Pancreas (tissue), 10 donors: Measurements from ENCODE around the gene CLDN7. TPM values are rescaled to one million over a fixed set of nuclear protein-coding genes. Genes with fewer than 3 reads are reported as not detected.

Experiments used
- ATAC-seq, 4 donors: fragments of 200-7000 bp; cut with Tn5 transposase; one replicate each; pipeline versions ENCODE4 v1.8.0 to v1.9.1; 2020; ENCODE audit warnings: mild to moderate bottlenecking in 4 of 4, moderate library complexity in 4 of 4
- DNase-seq, 6 donors: peaks; one replicate each; pipeline ENCODE4 v3.0.0-alpha.2; 2020
- FAIRE-seq: peaks from 2 replicates; lab custom pipeline; 2012; peaks lifted over from hg19 to GRCh38; lab: Jason Lieb, UNC
- H3K27ac ChIP-seq, 4 donors: fragments of 200-600 bp; sonication (generic); 1 replicate in 3 of 4; 2 replicates in 1 of 4; pipeline versions ENCODE4 v1.5.0 to v1.8.0; 2020
- H3K27me3 ChIP-seq, 4 donors: fragments of 200-600 bp; one replicate each; pipeline ENCODE4 v1.8.0; 2021
- H3K36me3 ChIP-seq, 3 donors: fragments of 200-600 bp; sonication (generic) in 1 of 3; one replicate each; pipeline versions ENCODE4 v1.5.0 to v1.8.0; 2020 to 2021
- H3K4me1 ChIP-seq, 3 donors: fragments of 200-600 bp; one replicate each; pipeline ENCODE4 v1.8.0; 2021
- H3K4me3 ChIP-seq, 4 donors: fragments of 200-600 bp; sonication (generic) in 2 of 4; one replicate each; pipeline versions ENCODE4 v1.5.0 to v1.8.0; 2020 to 2021
- H3K9me3 ChIP-seq, 4 donors: fragments of 200-600 bp; one replicate each; pipeline ENCODE4 v1.8.0; 2021
- CTCF ChIP-seq, 4 donors: fragments of 200-600 bp; sonication (generic) in 3 of 4; IDR thresholded peaks; one replicate each; pipeline versions ENCODE4 v1.5.0 to v1.8.0; 2021; ENCODE audit warnings: antibody characterized with exemption in 4 of 4
- WGBS, 2 donors: extraction: QIAGEN DNeasy Blood & Tissue Kit; methylation state at CpG; one replicate each; pipeline ENCODE4 v1.1.7; 2013; 5-methylcytosine and 5-hydroxymethylcytosine counted together
- intact Hi-C, 3 donors: fragments of 100-400 bp; cut with DNase I; formaldehyde crosslinking; loops; one replicate each; pipeline versions ENCODE4 v1.11.1 to v1.14.2; 2022
- polyA plus RNA-seq, 2 donors: library from polyadenylated mRNA; stranded (reverse); fragments of 200-250 nt; gene quantifications; one replicate each; pipeline ENCODE4 v1.2.3, GENCODE V29; 2013
- total RNA-seq, 6 donors: library from RNA; stranded (reverse); fragmentation: NEBNext Ultra II Directional in 4 of 6; extraction: Animal tissue kit (Norgen Biotek cat#: 25700) in 4 of 6; gene quantifications; one replicate each; pipeline versions ENCODE4 v1.2.1 to v1.2.4, GENCODE V29; 2021 to 2023
- donor health status: healthy with polysubstance abuse.
- donor health status: DM: no; HTN: no; CAD: no; lungs with moderate emphysema.
- donor health status: DM: no; HTN: no; CAD: no.
- donor health status: control.
- donor health status: control.
- donor health status: Bipolar disorder and iron deficiency.
- donor health status: DM: yes; HTN: yes; CAD: no.
- donor health status: DM: no; HTN: no; CAD: no.
- donor health status: DM: no; HTN: no; CAD: no.
- donor health status: DM: yes; HTN: yes; CAD: no.

CLDN7 gene
- total and polyA plus RNA-seq, 8 donors, result 49.1 to 89.7 (median 62.4) TPM

DNA sequence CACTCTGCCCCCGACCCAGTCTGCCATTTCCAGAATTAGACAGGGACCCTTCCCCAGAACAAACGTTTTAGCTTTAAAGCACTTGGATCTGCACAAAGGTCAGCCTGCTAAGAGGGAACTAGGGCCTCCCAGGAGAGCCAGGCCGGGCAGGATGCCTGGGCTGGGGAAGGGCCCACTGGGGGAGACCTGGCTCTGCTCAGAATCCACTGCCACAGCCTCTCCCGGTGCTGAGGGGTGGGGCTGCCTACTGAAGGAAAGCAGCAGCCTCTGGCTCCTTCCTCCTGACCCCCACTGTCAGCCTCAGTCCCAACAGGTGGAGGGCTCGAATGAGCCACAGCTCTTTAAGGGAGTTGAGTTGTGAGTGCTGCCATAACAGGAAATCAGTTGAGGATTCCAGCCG is 30.5 kb upstream of the CLDN7 start:
- WGBS, 2 donors, result 55 to 59% methylated on average over 6 of the region's 6 CpGs
- no peak for TF ChIP-seq CTCF (IDR thresholded peaks at IDR 0.05)
- FAIRE-seq (no peak), DNase-seq (no peak), ATAC-seq (no peak)
- Histone ChIP-seq H3K36me3 (no peaks in the 10 kb centered on the region), H3K4me3 (no peak overlapping the region), H3K9me3 (no peaks in the 10 kb centered on the region), H3K4me1 (peaks cover 0 to 18% (median 13%) of the 10 kb centered on the region in 3 donors), H3K27ac (no peak overlapping the region), H3K27me3 (no peaks in the 10 kb centered on the region)
- intact Hi-C loops, result loop anchor here in 1 of 3 donors (10.0 kb wide), 1 partner anchor 248 kb away; the partner anchor contains the start of gene SLC16A11

- Histone ChIP-seq H3K36me3 (no peaks in the 10 kb centered on the region), H3K4me3 (no peak overlapping the region), H3K27me3 (no peaks in the 10 kb centered on the region), H3K9me3 (no peaks in the 10 kb centered on the region), H3K27ac (no peak overlapping the region), H3K4me1 (peaks cover 0 to 18% (median 13%) of the 10 kb centered on the region in 3 donors)
- ATAC-seq, result no peak
- 73 to 81% methylated on average over 2 of the region's 2 CpGs for WGBS, 2 donors
- intact Hi-C loops, result loop anchor here in 1 of 3 donors (10.0 kb wide), 1 partner anchor 247 kb away; the partner anchor contains the start of gene SLC16A11
- no peak for TF ChIP-seq CTCF (IDR thresholded peaks at IDR 0.05)
- FAIRE-seq, result no peak
- DNase-seq, result no peak
Observed at GRCh38 chr17:7292194-7292593, 29.9 kb upstream of the CLDN7 start.

DNA sequence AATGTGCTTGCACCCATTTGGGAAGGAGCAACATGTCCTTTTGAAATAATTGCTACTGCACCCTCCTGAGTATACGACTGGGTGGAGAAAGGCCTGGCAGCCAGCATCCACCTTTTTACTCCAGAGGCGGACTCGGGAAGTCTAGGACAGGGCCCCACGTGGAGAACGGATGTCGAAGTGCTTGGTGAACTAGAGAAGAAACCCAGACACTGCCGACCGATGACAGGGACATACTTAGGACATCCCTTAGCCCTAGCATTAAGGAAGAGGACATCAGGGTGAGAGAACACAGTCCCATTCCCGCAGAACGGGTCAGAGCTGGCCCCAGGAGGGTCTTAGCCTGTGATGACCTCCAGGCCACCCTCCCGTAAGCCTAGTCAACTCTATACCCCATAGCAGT is 28.4 kb upstream of the CLDN7 start:
- WGBS, 2 donors, result 74 to 81% methylated on average over 11 of the region's 11 CpGs
- Histone ChIP-seq H3K4me3 (no peak overlapping the region), H3K27ac (no peak overlapping the region), H3K27me3 (no peaks in the 10 kb centered on the region), H3K36me3 (no peaks in the 10 kb centered on the region), H3K4me1 (peaks cover 0 to 14% (median 5%) of the 10 kb centered on the region in 3 donors), H3K9me3 (no peaks in the 10 kb centered on the region)
- FAIRE-seq, result no peak
- intact Hi-C loops, result loop anchor here in 1 of 3 donors (10.0 kb wide), 1 partner anchor 246 kb away; the partner anchor contains the start of gene SLC16A11
- DNase-seq, result no peak
- TF ChIP-seq CTCF (IDR thresholded peaks at IDR 0.05), result no peak
- ATAC-seq, result no peak

GRCh38 chr17:7290166-7290565 is 27.9 kb upstream of the CLDN7 start:
- DNase-seq (no peak), ATAC-seq (no peak), FAIRE-seq (no peak)
- TF ChIP-seq CTCF (IDR thresholded peaks at IDR 0.05), result no peak
- no peaks in the 10 kb centered on the region for H3K9me3 ChIP-seq
- H3K27me3 ChIP-seq, result no peaks in the 10 kb centered on the region
- intact Hi-C loops, result loop anchor here in 1 of 3 donors (10.0 kb wide), 1 partner anchor 245 kb away; the partner anchor contains the start of gene SLC16A11
- H3K36me3 ChIP-seq, result no peaks in the 10 kb centered on the region
- peaks cover 0 to 11% (median 4%) of the 10 kb centered on the region in 3 donors for H3K4me1 ChIP-seq
- no peak overlapping the region for H3K27ac ChIP-seq
- 86 to 88% methylated on average over 19 of the region's 19 CpGs for WGBS, 2 donors
- no peak overlapping the region for H3K4me3 ChIP-seq
